NCI-H1930 (cell line): ENCODE results near the gene RHOV.
A peak's percentile ranks its signal among the peaks of the same experiment; 100 is the strongest.

Experiments
- DNase-seq, 2 experiments: peaks; one replicate each; lab custom pipeline; 2025; lab: John Stamatoyannopoulos, UW

The RHOV gene

DNA sequence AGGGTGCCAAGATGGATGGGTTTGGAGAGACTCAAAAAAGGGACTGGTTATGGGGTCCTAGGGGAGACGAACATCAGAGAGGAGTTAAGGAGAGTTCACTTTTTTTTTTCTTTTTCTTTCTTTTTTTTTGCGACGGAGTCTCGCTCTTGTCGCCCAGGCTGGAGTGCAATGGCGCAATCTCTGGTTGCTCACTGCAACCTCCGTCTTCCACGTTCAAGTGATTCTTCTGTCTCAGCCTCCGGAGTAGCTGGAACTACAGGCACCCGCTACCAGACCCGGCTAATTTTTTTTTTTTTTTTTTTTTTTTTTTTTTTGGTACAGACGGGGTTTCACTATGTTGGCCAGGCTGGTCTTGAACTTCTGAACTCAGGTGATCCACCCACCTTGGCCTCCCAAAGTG, 29.0 kb downstream of the RHOV start:
- no peak for DNase-seq

DNA sequence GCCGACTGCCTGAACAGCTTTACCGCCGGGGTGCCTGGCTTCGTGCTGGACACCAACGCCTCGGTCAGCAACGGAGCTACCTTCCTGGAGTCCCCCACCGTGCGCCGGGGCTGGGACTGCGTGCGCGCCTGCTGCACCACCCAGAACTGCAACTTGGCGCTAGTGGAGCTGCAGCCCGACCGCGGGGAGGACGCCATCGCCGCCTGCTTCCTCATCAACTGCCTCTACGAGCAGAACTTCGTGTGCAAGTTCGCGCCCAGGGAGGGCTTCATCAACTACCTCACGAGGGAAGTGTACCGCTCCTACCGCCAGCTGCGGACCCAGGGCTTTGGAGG, 29.4 kb downstream of the RHOV start:
- no peak for DNase-seq

DNA sequence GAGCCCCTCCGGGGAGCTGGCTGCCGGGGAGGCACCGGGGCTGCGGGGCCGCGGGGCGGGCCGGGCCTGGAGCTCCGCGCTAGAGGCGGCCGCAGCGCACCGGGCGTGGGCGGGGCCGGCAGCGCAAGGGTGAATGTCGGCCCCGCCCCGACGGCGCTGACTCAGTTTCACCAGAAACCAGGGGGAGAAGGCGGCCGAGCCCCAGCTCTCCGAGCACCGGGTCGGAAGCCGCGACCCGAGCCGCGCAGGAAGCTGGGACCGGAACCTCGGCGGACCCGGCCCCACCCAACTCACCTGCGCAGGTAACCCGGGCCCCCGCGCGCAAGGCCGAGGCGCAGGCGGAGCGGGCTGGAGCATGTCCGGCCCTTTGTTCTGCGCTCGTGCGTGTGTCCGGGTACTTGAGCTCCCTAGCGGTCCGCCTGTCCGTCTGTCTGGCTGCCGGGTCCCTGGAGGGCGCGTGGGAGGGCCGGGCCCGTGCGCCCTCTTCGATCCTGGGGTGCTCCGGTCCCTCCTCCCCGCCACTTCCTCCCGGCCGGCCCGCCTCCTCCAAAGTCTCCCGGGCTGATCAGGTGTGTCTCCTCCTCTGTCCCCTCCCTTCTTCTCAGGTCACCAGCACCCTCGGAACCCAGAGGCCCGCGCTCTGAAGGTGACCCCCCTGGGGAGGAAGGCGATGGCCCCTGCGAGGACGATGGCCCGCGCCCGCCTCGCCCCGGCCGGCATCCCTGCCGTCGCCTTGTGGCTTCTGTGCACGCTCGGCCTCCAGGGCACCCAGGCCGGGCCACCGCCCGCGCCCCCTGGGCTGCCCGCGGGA, 29.9 kb downstream of the RHOV start, which contains the start of gene SPINT1:
Gene SPINT1, plus strand, starts transcription at position 164 of the 811 bp plus-strand sequence. Its CDS starts 507 bp downstream, at position 671.
- DNase-seq = no peak

GRCh38 chr15:40843261-40843884, 30.7 kb downstream of the RHOV start:
- DNase-seq = no peak

DNA sequence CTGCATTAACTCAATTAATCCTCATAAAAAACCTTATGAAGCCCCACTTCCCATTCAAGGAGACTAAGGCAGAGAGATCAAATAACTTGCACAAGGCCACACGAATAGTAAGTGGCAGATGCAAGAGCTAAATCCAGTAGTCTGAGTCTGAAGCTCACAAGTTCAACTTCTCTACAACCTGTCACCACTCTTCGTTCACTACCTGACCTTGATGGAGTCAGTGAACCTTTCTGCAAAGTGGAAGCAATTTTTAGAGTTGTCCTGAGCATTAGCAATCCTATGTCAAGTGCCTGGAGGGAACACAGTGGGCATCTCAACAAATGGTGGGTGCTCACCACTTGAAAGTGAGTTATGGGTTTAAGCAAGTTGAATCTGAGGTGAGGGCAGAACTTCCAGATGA, 32.3 kb downstream of the RHOV start:
- no peak for DNase-seq

GRCh38 chr15:40838756-40839155, 35.3 kb downstream of the RHOV start:
- DNase-seq = no peak

DNA sequence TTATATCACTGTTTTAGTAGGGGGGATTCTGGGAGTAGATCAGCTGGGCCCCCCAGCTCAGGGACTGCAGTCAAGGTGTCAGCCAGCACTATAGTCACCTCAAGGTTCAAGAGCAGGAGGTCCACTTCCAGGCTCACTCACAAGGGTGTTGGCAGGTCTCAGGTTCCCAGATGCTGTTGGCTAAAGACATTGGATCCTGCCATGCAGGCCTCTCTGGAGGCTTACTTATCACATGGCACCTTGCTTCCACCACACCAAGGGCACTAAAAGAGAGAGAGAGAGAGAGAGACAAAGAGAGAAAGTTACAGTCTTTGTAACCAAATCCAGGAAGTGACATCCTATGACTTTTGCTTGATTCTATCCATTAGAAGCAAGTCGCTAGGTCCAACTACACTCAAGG, 38.0 kb downstream of the RHOV start:
- DNase-seq = no peak

- no peak for DNase-seq
Observed at GRCh38 chr15:40832903-40833302, 41.1 kb downstream of the RHOV start.

- DNase-seq = no peak
Observed at GRCh38 chr15:40831861-40832260, 42.2 kb downstream of the RHOV start.

DNA sequence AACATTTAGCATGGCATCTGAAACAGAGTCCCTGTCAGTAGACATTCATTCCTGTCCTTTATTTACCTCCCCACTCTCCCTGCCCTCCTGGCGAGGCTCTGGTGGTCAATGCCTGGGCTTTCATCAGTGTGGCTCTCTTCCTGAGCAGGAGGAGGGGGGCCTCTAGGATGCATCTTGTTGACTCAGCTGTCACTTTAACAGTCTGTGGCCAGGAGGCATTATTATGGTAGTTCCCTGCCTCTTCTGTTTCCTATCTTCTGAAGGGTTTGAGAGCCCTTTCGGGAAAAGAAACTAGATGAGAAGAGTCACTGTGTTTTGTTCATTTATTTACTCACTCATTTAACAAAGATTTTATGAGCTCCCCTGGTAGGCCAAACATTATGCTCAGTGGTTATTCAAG, 43.1 kb downstream of the RHOV start:
- DNase-seq = peak; percentile 68 to 82

GRCh38 chr15:40829115-40829514, 44.9 kb downstream of the RHOV start:
- no peak for DNase-seq

DNA sequence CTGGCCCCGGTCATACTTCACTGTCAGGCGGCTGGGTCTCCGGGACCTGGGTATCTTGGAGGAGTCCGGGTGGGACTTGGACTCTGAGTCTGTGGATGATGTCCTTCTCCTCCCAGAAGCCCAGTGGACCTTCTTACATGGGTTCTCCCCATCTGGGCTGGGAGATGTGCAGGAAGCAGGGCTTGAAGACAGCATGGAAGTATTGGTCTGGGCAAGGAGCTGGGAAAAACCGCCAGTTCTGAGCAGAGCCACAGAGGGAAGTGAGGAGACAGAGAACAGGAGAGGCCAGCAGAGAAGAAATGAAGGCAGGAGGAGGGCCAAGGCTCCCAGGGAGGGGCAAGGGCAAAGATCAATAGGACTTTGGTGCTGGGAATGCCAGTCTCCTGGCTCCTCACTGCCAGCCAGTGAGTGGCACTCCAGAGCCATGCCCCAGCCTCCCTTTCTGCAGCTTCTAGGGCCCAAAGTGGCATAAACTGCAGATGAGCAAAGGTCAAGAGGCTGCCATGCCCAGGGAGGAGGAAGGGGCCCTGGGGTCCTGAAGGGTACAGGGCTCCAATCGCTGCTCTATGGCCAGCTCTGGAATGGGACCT, 45.5 kb downstream of the RHOV start, which contains the start of gene PPP1R14D:
Gene PPP1R14D, minus strand, starts transcription at position 262 of the 590 bp plus-strand sequence. Its CDS starts 67 bp downstream, at position 195.
- DNase-seq = no peak

DNA sequence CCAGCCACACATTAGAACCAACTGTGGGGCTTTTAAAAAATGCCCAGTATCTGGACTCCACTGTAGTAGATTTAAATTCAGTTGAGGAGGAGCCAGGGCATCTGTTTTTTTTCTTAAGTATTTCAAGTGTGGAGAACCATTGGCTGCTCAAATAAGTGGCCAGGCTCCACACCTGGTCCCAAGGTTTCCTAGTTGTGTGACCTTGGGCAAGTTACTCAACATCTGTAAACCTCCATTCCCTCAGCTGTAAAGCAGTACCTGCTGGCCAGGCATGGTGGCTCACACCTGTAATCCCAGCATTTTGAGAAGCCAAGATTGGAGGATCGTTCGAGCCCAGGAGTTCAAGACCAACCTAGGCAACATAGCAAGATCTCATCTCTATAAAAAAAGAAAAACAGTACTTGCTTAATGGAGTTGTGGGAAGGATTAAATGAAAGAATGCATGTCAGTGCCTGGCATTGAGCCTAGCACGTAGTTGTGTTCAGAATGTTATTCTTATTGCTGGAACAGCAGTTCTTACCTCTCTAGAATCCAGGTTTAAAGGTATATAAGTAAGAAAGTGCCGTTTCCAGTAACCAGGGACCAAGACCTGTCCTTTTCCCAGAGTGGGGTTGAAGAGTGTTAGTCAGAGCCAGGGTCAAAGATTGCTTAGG, 47.5 kb downstream of the RHOV start:
- no peak for DNase-seq

GRCh38 chr15:40825661-40826422, 48.2 kb downstream of the RHOV start:
- no peak for DNase-seq

DNA sequence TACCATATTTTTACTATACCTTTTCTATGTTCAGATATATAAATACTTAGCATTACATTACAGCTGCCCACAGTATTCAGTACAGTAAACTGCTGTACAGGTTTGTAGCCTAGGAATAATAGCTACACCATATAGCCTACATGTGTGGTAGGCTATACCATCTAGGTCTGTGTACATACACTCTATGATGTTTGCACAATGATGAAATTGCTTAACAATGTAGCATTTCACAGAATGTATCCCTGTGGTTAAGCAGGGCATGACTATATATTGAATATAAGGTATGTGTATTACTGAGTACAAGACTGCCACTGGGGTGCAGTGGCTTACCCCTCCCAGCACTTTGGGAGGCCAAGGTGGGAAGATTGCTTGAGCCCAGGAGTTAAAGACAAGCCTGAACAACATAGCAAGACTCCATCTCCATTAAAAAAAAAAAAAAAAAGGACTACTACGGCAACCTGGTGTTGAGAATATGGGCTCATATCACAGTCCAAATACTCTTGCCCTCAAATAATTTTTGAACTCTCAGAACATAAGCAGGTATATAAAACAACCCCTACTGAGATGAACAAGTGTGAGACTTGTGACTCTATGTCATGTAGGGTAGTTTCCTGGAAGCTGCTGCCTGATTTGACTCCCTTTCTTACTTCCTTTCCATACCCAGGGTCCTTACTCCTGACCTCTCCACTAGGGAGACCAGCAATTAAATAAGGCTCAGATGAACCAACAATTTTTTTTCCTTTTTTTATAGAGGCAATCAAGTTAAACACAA, 50.3 kb downstream of the RHOV start:
- DNase-seq = no peak
